HG02678 (cell line): Measurements from ENCODE around the gene CXADR.

Experiments used
- ATAC-seq: cut with Tn5 transposase; IDR thresholded peaks from one replicate; pipeline ENCODE4 v1.9.1; 2021; ENCODE audit warnings: mild to moderate bottlenecking, moderate library complexity; ENCODE audit not compliant: unreplicated experiment

Gene CXADR

GRCh38 chr21:17585875-17586450, 73.1 kb downstream of the CXADR start:
- no peak for ATAC-seq

GRCh38 chr21:17590430-17590829, 77.6 kb downstream of the CXADR start:
- ATAC-seq = no peak

GRCh38 chr21:17597680-17598079, 84.8 kb downstream of the CXADR start:
- ATAC-seq = no peak

- ATAC-seq = peak; percentile 88
Measured at GRCh38 chr21:17598437-17598836, 85.6 kb downstream of the CXADR start.

GRCh38 chr21:17602874-17603273, 90.0 kb downstream of the CXADR start:
- no peak for ATAC-seq

- no peak for ATAC-seq
Measured at GRCh38 chr21:17607684-17608083, 94.8 kb downstream of the CXADR start.

- ATAC-seq = no peak
Measured at GRCh38 chr21:17609681-17610080, 96.8 kb downstream of the CXADR start.

GRCh38 chr21:17610911-17611310, 98.1 kb downstream of the CXADR start:
- ATAC-seq = no peak

GRCh38 chr21:17611414-17612022, 98.7 kb downstream of the CXADR start:
- ATAC-seq = peak; percentile 67

GRCh38 chr21:17612023-17612564, 99.3 kb downstream of the CXADR start:
- peak; percentile 3 for ATAC-seq

GRCh38 chr21:17612565-17613241, 99.9 kb downstream of the CXADR start, which contains the start of gene BTG3:
TSS of gene BTG3 (minus strand) at chr21:17612901. CDS start at chr21:17609144, 3,757 bp downstream.
- peak; percentile 76 for ATAC-seq

GRCh38 chr21:17613242-17613676, 100.4 kb downstream of the CXADR start:
- no peak for ATAC-seq

- no peak for ATAC-seq
Measured at GRCh38 chr21:17616831-17617230, 104.0 kb downstream of the CXADR start.

- no peak for ATAC-seq
Measured at GRCh38 chr21:17622018-17622417, 109.2 kb downstream of the CXADR start.

- no peak for ATAC-seq
Measured at GRCh38 chr21:17631195-17631594, 118.4 kb downstream of the CXADR start.

GRCh38 chr21:17636711-17637110, 123.9 kb downstream of the CXADR start:
- no peak for ATAC-seq

- ATAC-seq = no peak
Measured at GRCh38 chr21:17640821-17641220, 128.0 kb downstream of the CXADR start.
